HuH-7 (cell line): ENCODE data around the gene MIER1.

Experiments
- DNase-seq: peaks from one replicate; pipeline ENCODE4 v3.0.0; 2011; ENCODE audit warnings: low spot score

MIER1 gene

DNA sequence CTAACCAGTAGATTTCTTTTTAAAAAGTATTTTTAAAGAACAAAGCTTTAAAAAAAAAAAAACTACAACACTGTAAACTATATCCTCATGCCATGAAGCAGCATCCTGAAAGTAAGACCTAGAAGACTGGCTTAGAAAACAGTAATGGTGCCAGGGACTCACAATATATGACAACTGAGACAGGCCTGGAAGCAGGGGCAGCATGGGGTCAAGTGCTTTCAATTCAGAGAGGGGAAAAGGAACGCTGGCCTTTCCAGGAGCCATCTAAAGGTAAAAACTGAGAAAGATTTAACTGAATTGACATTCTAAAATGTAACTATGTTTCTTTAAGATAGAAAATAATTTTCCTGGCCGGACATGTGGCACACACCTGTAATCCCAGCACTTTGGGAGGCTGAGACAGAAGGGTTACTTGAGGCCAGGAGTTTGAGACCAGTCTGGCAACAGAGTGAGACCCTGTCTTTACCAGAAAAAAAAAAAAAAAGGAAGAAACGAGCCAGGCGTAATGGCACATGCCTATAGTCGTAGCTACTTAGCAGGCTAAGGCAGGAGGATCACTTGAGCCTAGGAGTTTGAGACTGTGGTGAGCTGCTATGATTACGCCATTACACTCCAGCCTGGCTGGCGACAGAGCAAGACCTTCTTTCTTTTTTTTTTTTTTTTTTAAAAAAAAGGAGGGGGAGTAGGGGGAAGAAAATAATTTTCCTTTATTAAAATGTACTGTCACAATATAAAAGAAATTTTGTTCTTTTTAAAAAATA lies 75.0 kb downstream of the MIER1 start:
- DNase-seq, result no peak

GRCh38 chr1:67001682-67002425 lies 77.1 kb downstream of the MIER1 start:
- no peak for DNase-seq

- no peak for DNase-seq
These were observed 79.4 kb downstream of the MIER1 start for GRCh38 chr1:67004176-67004575.

GRCh38 chr1:67005068-67005467 lies 80.3 kb downstream of the MIER1 start:
- no peak for DNase-seq

DNA sequence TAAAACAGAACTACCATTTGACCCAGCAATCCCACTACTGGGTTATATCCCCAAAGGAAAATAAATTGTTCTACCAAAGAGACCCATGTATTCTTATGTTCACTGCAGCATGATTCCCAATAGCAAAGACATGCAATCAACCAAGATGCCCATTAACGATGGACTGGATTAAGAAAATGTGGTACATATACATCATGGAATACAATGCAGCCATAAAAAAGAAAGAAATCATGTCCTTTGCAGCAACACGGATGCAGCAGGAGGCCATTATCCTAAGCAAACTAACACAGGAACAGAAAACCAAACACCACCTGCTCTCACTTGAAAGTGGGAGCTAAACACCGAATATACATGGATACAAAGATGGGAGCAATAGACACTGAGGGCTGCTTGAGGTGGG lies 85.0 kb downstream of the MIER1 start:
- no peak for DNase-seq

- no peak for DNase-seq
These were observed 88.8 kb downstream of the MIER1 start for GRCh38 chr1:67013573-67013972.

- DNase-seq, result no peak
These were observed 93.8 kb downstream of the MIER1 start for GRCh38 chr1:67018574-67018973.

DNA sequence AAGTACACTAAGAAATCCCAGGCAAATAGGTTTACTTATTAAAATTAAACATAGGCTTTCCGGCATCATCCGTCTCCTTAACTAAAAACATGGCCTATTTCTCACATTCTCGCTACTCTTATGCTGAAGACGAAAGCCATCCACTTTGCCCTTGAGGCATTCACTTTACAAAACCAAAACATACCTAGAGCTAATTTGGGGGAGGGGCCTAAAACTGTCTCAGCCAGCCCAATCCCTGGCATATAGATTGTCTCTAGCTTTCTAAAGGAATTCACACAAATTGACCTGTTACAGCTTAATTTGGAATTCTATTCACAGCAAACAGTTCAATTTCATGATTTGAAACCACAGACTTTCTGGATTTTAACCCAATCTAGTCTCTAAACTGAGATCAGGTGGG lies 94.3 kb downstream of the MIER1 start:
- no peak for DNase-seq

DNA sequence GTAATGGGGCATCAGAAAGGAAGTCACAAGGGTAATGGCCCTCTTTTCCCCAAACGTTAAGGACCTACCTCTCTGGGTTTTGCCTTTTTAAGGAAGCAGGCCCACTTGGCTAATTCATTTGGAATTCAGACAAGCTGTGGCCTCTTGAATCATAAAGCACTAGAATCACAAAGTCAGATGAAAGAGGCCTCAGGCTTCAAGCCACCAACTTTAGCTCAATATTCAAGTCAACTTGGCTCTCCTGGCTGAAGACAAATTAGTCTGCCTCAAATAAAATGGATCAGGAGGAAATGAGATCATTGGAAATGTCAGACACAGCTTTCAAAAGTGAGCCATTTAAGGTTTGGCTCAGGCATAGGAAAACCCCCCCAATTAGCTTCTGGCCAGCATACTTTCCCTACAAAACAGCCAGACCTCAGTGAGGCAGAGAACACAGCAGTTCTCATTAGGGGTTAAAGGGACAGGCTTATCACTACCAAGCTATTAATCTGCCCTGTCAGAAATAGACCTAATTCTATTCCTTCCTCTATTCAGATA lies 94.9 kb downstream of the MIER1 start:
- DNase-seq, result no peak

GRCh38 chr1:67020304-67020703 lies 95.5 kb downstream of the MIER1 start:
- DNase-seq, result no peak

DNA sequence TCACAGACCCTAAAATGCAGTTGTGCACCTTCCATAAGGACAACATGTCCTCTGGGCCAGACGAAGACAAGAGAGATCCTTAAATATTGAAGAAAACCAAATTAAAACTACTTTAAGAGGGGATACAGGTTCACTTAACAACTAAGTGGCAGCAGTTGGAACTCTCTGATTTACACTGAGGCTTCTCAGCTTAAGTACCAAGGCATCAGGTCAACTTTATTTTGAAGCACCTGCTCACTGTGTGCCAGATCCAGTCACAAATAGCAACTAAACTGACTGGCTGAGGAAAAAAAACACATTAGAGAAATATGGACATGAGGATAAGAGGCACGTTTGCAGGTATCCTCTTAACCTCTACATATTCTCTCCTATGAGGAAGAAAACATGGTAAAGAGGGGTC lies 96.0 kb downstream of the MIER1 start:
- no peak for DNase-seq

- no peak for DNase-seq
These were observed 104.7 kb downstream of the MIER1 start for GRCh38 chr1:67029472-67029871.

DNA sequence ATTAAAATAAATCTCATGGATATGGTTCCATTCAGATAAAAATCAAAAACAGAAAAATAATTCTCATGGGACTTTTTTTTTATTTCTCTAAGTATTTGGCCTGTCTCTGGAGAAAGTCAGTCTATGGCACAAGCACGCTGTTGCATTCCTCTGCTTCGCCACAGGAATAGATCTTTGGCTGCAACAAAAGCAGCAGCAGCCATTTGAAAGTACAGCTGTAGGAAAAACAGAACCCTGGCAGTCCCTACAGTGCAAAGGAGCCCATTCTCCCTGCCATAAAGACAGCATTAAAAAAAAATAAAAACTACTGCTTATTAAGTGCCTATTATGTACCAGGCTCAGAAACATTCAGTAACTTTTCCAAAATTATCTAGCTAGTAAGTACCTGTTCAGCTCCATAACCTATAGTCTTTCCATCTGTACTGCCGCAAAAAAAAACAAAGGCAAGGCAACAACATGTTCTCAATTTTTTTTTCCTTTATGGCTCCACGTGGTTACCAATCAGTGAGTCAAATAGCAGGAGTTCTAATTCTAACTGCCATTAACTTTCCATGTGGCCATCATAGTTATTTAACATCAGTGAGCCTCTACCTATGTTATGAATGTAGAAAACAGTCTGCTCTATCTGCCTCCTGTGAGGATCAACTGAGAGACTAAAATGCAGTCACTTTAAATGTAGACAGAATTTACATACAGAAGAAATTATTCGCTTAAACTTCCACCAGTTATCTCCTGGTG lies 106.5 kb downstream of the MIER1 start:
- no peak for DNase-seq

DNA sequence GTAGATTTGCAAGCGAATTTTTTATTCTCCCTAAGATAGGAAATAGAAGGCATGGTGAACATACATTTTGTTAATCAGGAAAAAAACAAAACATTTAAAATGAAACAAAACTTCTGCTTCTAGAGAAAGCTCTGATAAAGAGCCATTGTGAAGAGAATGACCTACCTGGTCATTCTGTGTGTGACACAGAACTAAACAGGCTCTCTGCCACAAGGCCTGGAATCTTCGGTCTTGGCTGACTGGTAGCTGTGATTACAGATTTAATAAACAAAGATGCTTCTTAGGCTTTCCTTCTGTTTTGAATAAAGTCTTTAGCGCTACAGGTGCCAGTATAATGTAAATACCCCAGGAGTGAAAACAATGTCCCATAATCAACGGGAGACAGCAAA lies 107.1 kb downstream of the MIER1 start:
- no peak for DNase-seq
